Right lobe of liver (tissue), 4 donors: ENCODE measurements around the gene FAM89A.

ENCODE experiments used
- CTCF ChIP-seq, 4 donors: fragments of 200-600 bp in 3 of 4; fragments of 450-650 bp in 1 of 4; IDR thresholded peaks; one replicate each; pipeline versions ENCODE4 v1.5.1 to v1.8.0; 2016 to 2022; ENCODE audit warnings: antibody characterized with exemption in 4 of 4, mild to moderate bottlenecking in 2 of 4
- POLR2A ChIP-seq: fragments of 450-650 bp; IDR thresholded peaks from one replicate; pipeline ENCODE4 v1.6.1; 2017; ENCODE audit warnings: antibody characterized with exemption, mild to moderate bottlenecking
- donor health status: DM: no; HTN: no; CAD: no.
- donor health status: DM: no; HTN: no; CAD: no.
- donor health status: DM: no; HTN: yes; CAD: no.

DNA sequence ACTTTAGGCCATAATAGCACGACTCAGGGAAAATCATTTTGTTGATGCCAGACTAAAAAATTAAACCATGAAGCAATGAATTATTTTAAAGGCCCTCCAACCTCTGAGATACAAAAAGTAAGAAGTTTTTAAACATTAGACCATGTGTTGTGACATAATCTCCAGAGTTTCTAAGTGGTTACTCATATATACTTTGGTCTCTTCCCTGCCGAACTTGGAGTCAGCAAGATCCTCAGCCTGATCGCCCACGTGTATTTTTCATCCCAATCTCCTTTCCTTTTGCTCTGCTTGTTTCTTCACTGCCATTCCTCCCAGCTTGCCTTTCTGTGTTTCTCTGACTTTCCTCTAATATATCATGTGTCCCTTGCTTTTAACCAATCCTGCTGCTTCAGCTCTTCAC lies 57.4 kb downstream of the FAM89A start:
- no peak for TF ChIP-seq CTCF (IDR thresholded peaks at IDR 0.05)
- TF ChIP-seq POLR2A, result no peak
